Inflammatory macrophage treated with lipopolysaccharide for 4 hours (primary cell): Measurements from ENCODE around the gene USP4.
"Not testable (repeated sequence)": the region's sequence is repeated elsewhere in the genome, so short reads cannot be mapped to it uniquely, and the experiment has no call there.

Experiments
- DNase-seq: peaks from one replicate; pipeline ENCODE4 v3.0.0-alpha.2; 2020

The USP4 gene

GRCh38 chr3:49349348-49350114, 9.7 kb upstream of the USP4 start:
- peak; percentile 50 for DNase-seq

DNA sequence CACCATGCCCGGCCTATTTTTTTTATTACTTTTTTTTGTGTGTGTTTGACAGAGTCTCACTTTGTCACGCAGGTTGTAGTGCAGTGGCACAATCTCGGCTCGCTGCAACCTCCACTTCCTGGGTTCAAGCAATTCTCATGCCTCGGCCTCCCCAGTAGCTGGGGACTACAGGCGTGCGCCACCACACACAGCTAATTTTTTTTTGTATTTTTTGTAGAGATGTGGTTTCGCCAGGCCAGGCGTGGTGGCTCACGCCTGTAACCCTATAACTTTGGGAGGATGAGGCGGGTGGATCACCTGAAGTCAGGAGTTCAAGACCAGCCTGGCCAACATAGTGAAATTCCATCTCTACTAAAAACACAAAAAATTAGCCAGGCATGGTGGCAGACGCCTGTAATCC, 8.5 kb upstream of the USP4 start:
- not testable (repeated sequence) for DNase-seq

DNA sequence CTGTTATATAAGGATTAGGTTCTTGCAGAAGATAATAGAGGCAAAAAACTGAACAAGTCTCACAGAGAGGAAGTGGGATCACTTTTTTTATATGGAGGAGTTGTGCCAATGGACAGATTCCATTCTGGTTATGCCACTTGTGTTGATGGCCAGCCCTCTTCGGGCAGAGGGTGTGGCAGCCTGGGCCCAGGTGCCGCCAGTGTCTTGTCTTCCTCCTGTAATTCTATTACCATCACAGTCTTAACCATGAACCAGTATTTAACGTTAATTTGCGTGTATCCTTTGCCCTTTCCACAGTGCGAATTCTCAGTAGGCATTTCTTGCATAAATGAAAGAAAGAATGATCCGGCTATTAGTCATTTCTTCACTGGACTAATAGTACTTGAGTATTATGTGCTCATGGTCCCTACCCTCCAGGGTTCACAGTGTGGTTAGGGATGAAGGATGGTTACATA, 7.0 kb upstream of the USP4 start:
- peak; percentile 86 for DNase-seq

- DNase-seq = peak; percentile 61
Measured at GRCh38 chr3:49343163-49343562, 3.3 kb upstream of the USP4 start.

DNA sequence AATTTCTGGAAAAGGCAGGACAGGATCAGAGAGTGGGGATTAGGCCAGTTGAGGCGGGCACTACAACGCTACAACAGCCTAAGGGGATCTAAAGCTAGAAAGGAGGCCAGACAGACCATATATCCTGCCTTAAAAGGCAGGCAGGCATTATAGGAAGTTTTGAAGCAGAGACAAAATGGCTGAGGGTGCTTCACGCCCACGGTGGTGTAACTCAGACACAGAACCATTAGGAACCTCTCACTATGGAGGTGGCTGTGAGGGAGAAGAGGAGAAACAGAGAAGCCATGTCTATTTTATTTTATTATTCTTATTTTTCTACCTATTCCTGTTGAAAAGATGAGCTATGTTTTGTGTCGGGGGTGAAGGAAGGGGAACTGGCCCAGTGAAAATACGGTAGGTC, 2.1 kb upstream of the USP4 start:
- peak; percentile 52 for DNase-seq

DNA sequence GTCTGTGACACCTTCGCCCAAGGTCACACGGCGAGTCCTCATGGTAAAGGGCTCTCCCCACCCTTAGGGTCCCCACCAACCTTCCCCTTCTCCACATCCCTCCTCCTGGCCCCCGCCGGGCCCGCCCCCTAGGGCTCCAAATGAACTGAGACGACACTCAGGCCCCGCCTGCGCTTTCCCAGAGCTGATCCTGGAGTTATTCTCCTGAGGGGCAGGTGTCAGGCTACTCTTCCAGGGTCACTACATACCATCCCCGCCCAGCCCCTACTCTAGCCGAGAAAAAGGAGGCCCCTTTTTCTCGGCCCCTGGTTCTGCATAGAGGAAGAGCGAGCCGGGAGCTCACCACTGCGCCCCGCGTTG, 292 bp downstream of the USP4 start:
- peak; percentile 15 for DNase-seq

DNA sequence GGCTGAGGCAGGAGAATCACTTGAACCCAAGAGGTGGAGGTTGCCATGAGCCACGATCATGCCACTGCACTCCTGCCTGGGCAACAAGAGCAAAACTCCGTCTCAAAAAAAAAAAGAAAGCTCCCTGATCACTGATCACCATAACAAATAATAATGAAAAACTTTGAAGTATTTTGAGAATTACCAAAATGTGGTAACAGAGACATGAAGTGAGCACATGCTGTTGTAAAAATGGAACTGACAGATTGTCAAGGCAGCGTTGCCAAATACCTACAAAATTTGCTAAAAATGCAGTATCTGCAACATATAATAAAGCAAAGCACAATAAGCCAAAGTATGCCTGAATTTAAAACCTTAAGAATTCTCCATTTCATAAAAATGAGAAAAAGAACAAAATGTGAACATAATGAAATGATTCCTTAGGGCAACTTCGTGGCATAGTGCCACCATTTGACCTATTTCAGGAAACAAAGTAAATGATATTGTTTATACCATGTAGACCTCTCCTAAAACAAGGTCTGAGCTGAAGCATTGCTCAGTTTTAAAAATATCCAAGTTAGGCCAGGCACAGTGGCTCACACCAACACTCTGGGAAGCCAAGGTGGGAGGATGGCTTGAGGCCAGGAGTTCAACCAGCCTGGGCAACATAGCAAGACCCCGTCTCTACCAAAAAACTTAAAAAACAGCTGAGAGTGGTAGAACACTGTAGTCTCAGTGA, 5.8 kb downstream of the USP4 start:
- DNase-seq = peak; percentile 62

DNA sequence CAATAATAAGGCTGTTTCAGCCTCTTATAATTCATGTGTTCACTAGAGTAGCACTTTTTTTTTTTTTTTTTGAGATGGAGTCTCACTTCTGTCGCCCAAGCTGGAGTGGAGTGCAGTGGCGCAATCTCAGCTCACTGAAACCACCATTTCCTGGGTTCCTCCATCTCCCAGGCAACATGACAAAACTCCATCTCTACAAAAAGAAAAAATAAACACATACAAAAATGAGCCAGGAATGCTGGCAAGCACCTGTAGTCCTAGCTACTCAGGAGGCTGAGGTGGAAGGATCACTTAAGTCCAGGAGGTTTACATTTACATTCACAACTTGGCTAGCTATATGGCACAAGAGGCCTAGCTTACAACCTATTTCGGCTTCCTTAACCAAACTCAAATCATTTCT, 6.8 kb downstream of the USP4 start:
- DNase-seq = peak; percentile 76

DNA sequence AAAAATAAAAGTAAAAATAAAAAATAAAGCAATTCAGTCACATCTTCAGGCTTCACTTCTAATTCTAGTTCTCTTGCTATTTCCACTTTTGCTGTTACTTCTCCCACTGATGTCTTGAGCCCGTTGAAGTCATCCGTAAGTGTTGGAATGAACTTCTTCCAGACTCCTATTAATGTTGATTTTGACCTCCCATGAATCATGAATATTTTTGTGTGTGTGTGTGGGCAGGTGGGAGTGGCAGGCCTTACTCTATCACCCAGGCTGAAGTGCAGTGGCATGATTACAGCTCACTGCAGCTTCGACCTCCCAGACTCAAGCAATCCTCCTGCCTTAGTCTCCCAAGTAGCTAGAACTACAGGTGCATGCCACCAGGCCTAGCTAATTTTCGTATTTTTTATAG, 10.7 kb downstream of the USP4 start:
- DNase-seq = peak; percentile 60

GRCh38 chr3:49328350-49328749, 11.5 kb downstream of the USP4 start:
- not testable (repeated sequence) for DNase-seq

- DNase-seq = no peak
Measured at GRCh38 chr3:49327485-49327884, 12.4 kb downstream of the USP4 start.

GRCh38 chr3:49324768-49325167, 15.1 kb downstream of the USP4 start:
- DNase-seq = no peak

GRCh38 chr3:49316696-49317457, 23.0 kb downstream of the USP4 start:
- DNase-seq = no peak

GRCh38 chr3:49313896-49314688, 25.8 kb downstream of the USP4 start:
- peak; percentile 80 for DNase-seq

- DNase-seq = no peak
Measured at GRCh38 chr3:49311283-49311682, 28.6 kb downstream of the USP4 start.

- no peak for DNase-seq
Measured at GRCh38 chr3:49310677-49311076, 29.2 kb downstream of the USP4 start.

- DNase-seq = no peak
Measured at GRCh38 chr3:49305608-49306007, 34.2 kb downstream of the USP4 start.

- no peak for DNase-seq
Measured at GRCh38 chr3:49302613-49303012, 37.2 kb downstream of the USP4 start.

DNA sequence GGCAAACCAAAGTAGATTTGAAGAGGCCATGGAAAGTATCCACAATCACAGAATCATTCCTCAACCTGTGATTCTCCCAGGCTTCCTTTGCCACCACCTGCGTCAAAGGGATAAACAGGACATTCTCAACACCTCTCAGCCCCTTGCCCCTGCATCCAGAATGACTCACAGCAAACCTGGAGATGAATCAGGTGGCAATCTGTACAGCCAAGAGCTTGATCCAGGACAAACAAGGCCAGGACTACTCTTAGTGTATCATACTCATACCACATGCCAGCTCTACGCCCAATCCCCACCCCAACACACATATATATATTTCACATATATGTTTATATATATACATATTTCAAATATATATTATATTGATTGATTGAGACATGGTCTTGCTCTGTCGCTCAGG, 39.3 kb downstream of the USP4 start:
- DNase-seq = no peak

DNA sequence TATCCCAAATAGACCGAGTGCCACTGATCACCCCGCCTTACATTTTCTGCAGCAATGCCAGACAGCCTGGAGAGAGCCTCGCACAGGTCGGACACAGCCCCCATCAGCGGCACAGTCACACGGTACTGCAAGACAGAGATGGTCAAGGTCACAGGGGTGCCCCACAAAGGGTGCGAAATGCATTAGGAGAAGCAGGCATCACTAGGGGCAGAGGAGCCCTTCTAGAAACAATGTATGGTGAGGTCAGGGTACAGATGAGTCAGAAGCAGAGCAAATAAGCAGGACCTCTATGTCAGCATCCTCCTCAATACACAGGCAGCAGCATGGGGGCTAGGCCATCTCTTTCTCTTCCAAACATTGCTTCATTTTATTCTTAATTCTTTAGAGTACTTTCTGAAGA, 41.3 kb downstream of the USP4 start:
- no peak for DNase-seq

DNA sequence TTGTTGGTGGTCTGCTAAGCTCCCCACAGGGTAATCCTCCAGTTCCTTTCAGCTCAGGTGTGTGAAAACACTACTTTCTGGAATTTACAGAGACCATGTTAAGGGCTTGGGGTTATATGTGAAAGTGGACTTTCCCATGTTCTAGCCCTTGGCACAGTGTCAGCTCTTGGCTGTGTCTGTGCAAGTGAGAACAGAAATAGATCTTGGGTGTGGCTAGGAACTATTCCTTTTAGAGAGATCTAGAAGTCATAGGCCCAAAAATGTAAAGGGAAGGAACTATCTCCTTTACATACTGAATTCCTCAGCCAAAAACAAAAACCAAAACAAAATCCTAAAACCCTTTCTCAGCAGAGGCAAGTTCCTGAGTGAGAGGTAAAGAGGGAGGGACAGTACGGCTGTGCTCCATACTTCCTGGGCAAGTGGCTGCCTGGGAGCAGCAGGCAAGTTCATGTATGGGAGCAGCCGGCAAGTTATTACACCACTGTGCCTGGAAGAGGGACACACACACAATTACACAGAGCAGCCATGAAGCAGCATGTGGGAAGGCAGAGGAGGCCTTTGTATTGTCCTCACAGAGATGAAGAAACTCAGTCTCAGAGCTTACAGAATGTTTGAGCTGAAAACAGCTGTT, 43.0 kb downstream of the USP4 start:
- DNase-seq = peak; percentile 42

DNA sequence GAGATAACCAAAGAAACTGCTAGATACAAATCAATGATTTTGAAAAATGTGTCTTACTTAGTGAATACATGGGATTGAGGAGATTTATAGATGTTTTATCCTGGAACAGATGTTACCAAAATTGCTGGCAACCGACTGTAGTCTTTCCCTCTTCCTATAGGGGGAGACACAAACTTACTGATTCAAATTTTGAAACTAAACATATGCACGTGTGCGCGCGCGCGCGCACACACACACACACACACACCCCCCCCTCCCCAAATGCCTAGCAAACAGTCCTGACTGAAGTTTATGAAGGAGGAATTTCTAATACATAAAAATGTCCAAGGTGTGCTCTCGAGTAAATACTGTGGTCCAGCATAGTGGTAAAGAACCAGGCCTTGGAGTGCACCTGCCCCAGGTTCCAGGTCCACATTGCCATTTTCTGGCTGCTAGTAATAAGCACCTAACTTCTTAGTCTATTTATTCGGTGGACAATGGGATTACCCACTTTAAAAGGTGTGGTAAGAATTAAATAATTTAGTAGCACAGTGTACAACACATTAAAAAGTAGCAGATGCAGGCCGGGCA, 44.3 kb downstream of the USP4 start:
- DNase-seq = peak; percentile 49
